Kidney glomerular epithelial cell (primary cell): ENCODE data around the gene DPRX.
"Not testable (repeated sequence)": the region's sequence is repeated elsewhere in the genome, so short reads cannot be mapped to it uniquely, and the experiment has no call there.

Experiments used
- DNase-seq: peaks from one replicate; lab custom pipeline; 2025; lab: John Stamatoyannopoulos, UW

Gene DPRX

GRCh38 chr19:53646144-53646543, 14.3 kb downstream of the DPRX start:
- DNase-seq: no peak

GRCh38 chr19:53647350-53647749, 15.6 kb downstream of the DPRX start:
- DNase-seq: no peak

GRCh38 chr19:53647792-53648191, 16.0 kb downstream of the DPRX start:
- DNase-seq: no peak

GRCh38 chr19:53649746-53650593, 18.2 kb downstream of the DPRX start:
- DNase-seq: no peak

- DNase-seq: no peak
These were observed 20.7 kb downstream of the DPRX start for GRCh38 chr19:53652476-53652875.

GRCh38 chr19:53655042-53655665, 23.4 kb downstream of the DPRX start:
- DNase-seq: no peak

- no peak for DNase-seq
These were observed 25.5 kb downstream of the DPRX start for GRCh38 chr19:53657330-53657729.

GRCh38 chr19:53657778-53658177, 26.0 kb downstream of the DPRX start:
- no peak for DNase-seq

- DNase-seq: no peak
These were observed 27.5 kb downstream of the DPRX start for GRCh38 chr19:53659292-53659691.

- DNase-seq: no peak
These were observed 28.8 kb downstream of the DPRX start for GRCh38 chr19:53660584-53660983.

- no peak for DNase-seq
These were observed 30.4 kb downstream of the DPRX start for GRCh38 chr19:53662209-53662608.

GRCh38 chr19:53664152-53664551, 32.4 kb downstream of the DPRX start:
- no peak for DNase-seq

- DNase-seq: no peak
These were observed 33.0 kb downstream of the DPRX start for GRCh38 chr19:53664760-53665159.

GRCh38 chr19:53666331-53666730, 34.5 kb downstream of the DPRX start:
- DNase-seq: not testable (repeated sequence)

GRCh38 chr19:53668804-53669203, 37.0 kb downstream of the DPRX start:
- not testable (repeated sequence) for DNase-seq

GRCh38 chr19:53670345-53670744, 38.5 kb downstream of the DPRX start:
- DNase-seq: no peak

GRCh38 chr19:53671663-53672062, 39.9 kb downstream of the DPRX start:
- no peak for DNase-seq
